Astrocyte of the spinal cord (primary cell): ENCODE measurements around the gene MDFIC.

Experiments used
- DNase-seq: peaks from one replicate; pipeline ENCODE4 v3.0.0; 2011; ENCODE audit warnings: low read depth, low spot score
- H3K4me3 ChIP-seq: 2 replicates; pipeline ENCODE4 v1.5.1; 2011; ENCODE audit warnings: low read depth, mild to moderate bottlenecking, low read length, moderate library complexity
- in situ Hi-C: cut with HindIII; loops from 2 replicates; pipeline ENCODE4 v1.10.0; 2017; ENCODE audit warnings: low sequenced_read_pairs
- TF ChIP-seq, protein P1 (sequence below): IDR thresholded peaks from 2 replicates; pipeline ENCODE4 v1.5.1; 2012; ENCODE audit warnings: low read depth, mild to moderate bottlenecking, low read length, inconsistent platforms

The MDFIC gene

DNA sequence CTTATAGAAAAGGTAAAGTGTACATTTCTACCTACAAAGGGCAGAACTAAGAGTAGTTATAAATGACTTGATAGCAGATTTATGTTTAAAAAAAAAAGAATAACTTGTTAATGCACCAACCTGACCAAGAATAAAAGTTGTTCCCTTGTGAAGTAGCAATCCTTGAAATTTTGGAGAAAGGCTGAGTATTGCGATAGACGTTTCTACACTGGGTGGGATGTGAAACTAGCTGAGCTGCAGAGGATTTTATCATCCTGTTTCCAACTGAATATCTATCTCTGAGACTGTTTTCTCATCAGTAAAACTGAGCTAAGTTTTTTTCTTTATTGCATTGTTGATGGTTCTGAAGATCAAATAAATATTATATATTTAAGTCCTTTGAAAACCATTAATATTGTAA, 14.6 kb downstream of the MDFIC start:
- DNase-seq, result no peak
- no peak overlapping the region for H3K4me3 ChIP-seq
- TF ChIP-seq, protein P1, sequence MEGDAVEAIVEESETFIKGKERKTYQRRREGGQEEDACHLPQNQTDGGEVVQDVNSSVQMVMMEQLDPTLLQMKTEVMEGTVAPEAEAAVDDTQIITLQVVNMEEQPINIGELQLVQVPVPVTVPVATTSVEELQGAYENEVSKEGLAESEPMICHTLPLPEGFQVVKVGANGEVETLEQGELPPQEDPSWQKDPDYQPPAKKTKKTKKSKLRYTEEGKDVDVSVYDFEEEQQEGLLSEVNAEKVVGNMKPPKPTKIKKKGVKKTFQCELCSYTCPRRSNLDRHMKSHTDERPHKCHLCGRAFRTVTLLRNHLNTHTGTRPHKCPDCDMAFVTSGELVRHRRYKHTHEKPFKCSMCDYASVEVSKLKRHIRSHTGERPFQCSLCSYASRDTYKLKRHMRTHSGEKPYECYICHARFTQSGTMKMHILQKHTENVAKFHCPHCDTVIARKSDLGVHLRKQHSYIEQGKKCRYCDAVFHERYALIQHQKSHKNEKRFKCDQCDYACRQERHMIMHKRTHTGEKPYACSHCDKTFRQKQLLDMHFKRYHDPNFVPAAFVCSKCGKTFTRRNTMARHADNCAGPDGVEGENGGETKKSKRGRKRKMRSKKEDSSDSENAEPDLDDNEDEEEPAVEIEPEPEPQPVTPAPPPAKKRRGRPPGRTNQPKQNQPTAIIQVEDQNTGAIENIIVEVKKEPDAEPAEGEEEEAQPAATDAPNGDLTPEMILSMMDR, result no peak
- in situ Hi-C loops, result no loop called here

- DNase-seq, result no peak
- H3K4me3 ChIP-seq, result no peak overlapping the region
- TF ChIP-seq, protein P1, result no peak
- in situ Hi-C loops, result no loop called here
Observed at GRCh38 chr7:114937446-114937845, 15.6 kb downstream of the MDFIC start.

DNA sequence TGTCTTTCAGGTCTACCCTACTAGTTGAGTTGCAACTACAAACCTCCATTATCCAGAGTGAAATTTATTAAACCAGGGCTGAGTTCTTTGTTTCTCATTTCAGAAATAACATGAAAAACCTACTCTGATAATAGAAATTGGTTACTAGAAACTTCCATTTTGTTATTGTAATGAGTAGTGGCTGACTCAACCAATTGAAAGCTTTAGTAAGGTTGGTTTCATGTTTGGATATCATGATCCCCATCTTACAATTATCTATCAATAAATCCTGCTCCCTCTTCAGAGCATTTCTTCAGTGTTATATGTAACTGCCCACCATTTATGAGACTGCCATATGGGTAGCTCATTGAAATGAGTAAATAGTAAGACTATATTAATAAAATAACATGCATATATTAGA, 16.9 kb downstream of the MDFIC start:
- no peak for DNase-seq
- H3K4me3 ChIP-seq, result no peak overlapping the region
- in situ Hi-C loops, result no loop called here
- TF ChIP-seq, protein P1, result no peak

GRCh38 chr7:114939484-114940097, 17.7 kb downstream of the MDFIC start:
- no peak for DNase-seq
- TF ChIP-seq, protein P1, result peak; percentile 14
- H3K4me3 ChIP-seq, result no peak overlapping the region
- in situ Hi-C loops, result no loop called here

DNA sequence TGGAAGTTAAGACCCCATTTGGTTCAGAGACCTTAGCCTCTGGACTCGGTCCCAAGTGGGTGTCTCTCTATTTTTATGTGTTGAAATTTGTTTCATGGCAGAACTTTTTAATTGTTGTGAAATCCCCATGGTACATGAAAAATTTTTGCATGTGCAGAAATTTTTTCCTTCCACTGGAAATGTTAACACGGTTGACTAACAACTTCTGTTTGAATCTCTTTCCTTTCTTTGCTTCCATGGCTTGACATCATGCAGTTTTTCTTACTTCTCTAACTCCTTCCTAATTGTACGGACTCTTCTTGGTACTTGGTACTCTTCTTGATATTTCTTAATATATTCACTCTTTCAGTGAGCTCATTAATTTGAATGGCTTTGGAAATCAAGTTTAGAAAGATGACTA, 18.3 kb downstream of the MDFIC start:
- no peak for DNase-seq
- TF ChIP-seq, protein P1, result no peak
- no peak overlapping the region for H3K4me3 ChIP-seq
- in situ Hi-C loops, result no loop called here

DNA sequence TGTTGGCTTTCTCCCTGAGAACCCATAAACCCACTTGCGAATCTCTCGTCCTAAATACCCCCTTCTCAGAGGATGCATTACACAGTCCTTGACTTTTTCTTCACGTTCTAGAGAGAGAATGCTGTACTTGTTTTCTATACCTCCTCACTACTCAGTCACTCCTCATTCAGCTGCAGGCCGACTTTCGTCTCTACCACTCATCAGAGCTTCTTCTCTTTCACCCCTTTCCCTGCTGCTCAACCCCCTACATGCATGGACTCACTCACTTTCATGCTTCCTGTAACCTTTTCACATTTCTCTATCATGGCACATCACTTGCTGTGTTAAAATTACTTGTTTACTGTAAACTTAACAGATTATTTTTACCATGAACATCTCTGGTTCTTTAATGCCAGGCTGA, 19.8 kb downstream of the MDFIC start:
- H3K4me3 ChIP-seq, result no peak overlapping the region
- no peak for DNase-seq
- in situ Hi-C loops, result no loop called here
- TF ChIP-seq, protein P1, result no peak
